DND-41 (cell line): ENCODE results near the gene ALDH16A1.

Experiments used
- EZH2 ChIP-seq: IDR thresholded peaks from 3 replicates; pipeline ENCODE4 v1.6.1; 2012; ENCODE audit warnings: borderline replicate concordance, low read depth, mild to moderate bottlenecking, moderate library complexity, low read length, inconsistent platforms; ENCODE audit not compliant: severe bottlenecking
- TF ChIP-seq, protein P1 (sequence below): IDR thresholded peaks from 2 replicates; pipeline ENCODE4 v1.5.1; 2012; ENCODE audit warnings: borderline replicate concordance, low read length, moderate library complexity, mild to moderate bottlenecking; ENCODE audit not compliant: poor library complexity, severe bottlenecking; ENCODE audit errors: extremely low read depth

DNA sequence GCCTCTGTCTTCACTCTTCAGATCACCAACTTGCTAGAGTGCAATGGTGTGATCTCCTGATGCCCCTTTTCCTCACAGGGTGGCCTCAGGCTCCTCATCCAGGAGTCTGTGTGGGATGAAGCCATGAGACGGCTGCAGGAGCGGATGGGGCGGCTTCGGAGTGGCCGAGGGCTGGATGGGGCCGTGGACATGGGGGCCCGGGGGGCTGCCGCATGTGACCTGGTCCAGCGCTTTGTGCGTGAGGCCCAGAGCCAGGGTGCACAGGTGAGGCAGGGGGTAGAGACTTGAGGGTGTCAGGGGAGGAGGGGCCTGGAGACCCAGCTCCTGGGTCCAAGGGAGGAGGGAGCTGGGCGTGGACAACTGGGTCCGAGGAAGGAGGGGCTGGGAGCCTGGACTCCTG lies 9.5 kb downstream of the ALDH16A1 start:
- TF ChIP-seq, protein P1, sequence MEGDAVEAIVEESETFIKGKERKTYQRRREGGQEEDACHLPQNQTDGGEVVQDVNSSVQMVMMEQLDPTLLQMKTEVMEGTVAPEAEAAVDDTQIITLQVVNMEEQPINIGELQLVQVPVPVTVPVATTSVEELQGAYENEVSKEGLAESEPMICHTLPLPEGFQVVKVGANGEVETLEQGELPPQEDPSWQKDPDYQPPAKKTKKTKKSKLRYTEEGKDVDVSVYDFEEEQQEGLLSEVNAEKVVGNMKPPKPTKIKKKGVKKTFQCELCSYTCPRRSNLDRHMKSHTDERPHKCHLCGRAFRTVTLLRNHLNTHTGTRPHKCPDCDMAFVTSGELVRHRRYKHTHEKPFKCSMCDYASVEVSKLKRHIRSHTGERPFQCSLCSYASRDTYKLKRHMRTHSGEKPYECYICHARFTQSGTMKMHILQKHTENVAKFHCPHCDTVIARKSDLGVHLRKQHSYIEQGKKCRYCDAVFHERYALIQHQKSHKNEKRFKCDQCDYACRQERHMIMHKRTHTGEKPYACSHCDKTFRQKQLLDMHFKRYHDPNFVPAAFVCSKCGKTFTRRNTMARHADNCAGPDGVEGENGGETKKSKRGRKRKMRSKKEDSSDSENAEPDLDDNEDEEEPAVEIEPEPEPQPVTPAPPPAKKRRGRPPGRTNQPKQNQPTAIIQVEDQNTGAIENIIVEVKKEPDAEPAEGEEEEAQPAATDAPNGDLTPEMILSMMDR: no peak
- no peak for TF ChIP-seq EZH2
